SW480 (cell line): ENCODE measurements around the gene ARHGEF4.

Experiments
- DNase-seq: peaks from one replicate; pipeline ENCODE4 v3.0.0-alpha.2; 2016; ENCODE audit warnings: low spot score

Gene ARHGEF4

DNA sequence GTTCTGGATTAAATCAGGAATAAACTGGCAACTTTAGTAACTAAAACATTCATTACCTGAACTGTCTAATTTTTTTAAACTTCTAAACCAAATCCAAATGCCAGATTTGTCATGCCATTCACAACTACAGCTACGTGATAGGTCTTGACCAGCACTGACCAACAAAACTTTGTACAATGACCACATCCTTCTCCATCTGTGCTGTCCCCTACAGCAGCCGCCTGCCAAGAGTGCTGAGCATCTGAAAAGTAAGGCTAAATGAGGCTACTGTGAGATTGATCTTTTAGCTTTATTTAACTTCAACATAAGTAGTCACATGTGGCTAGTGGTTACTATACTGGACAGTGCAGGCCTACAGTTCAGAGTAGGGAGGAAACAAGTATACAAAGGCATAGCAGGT, 248.9 kb downstream of the ARHGEF4 start:
- DNase-seq: no peak

DNA sequence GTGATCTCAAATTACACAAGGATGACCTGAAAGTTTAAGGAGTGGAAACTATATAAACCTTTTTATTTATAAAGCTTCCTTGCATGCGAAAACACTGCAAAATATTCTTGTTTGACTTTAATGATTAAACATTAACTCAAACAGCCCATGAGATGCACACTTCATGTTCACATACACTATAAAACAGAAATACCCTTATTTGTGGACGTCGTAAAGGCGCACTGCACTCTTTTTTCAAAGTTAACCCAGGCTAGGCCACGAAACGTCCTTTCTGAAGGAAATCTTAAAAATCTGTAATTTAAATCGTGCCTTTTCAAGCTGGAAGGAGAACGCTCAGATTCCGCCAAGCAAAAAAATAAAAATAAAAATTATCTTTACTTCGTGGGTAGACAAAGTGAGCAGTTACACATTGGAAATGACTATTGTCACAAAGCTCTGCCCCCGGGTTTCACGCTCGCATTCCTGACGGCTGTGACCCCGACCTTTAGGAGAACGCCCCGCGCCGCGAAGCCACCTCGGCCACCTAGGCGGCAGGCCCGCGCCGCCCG, 255.8 kb downstream of the ARHGEF4 start:
- DNase-seq: no peak

DNA sequence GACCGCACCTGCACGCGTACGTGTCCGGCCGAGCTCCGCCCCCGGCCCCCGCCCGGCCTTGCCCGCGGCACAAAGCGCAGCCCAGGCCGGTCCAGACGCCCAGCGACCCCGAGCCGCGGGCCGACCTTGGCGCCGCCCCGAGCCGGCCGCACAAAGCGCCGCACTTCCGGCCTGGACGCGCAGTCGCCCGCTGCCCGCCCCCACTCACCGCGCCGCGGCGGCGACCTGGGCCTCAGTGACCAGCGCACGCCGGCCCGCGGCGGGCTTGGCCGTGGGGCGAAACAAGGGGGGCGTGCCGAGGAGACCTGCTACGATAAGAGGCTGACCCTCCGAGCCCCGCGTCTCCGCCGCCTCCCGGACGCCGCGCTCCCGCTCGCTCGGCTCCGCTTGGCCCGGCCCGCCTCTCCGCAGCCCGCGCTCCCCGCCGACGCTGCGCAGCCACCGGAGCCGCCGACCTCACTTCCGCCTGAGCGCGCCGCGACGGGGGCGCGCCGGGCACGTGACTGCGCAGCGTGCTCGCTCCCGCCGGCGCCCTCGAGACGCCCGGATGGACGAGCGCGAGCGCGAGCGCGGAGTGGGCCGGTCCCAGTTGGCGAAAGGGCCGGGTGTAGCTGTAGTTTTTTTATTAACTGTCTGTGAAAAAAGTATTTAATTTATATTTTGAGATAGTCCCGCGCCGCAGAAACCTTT, 256.4 kb downstream of the ARHGEF4 start, which contains the start of gene FAM168B:
Gene FAM168B, minus strand, starts transcription at position 455 of the 690 bp plus-strand sequence. CDS start 10,814 bp downstream, outside the sequence.
- DNase-seq: peak; percentile 79

DNA sequence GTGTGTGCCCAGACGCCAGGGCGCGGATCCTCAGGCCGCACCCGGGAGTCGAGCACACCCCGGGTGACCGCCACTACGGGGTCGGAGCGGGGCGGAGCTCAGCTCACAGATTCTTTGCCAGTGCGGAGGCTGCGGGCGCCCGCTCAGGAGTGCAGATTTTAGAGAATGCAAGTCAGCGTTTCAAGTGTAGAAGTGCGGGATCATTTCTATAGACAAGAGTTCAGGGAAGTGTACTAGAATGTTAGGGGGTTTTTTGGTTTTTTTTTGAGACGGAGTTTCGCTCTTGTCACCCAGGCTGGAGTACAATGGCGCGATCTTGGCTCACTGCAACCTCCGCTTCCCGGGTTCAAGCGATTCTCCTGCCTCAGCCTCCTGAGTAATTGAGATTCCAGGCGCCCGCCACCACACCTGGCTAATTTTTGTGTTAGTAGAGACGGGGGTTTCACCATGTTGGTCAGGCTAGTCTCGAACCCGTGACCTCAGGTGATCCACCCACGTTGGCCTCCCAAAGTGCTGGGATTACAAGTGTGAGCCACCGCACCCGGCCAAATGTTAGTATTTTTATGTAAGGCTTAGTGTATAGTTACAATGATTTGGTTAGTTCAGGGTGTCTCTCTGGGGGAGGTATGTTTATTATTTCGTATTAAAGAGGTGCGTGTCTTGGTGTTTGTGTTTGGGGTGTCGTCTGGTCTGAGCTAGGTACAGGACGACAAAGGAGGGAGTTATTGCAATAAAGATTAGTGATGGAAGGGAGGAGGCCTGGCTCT, 257.2 kb downstream of the ARHGEF4 start:
- DNase-seq: peak; percentile 64

DNA sequence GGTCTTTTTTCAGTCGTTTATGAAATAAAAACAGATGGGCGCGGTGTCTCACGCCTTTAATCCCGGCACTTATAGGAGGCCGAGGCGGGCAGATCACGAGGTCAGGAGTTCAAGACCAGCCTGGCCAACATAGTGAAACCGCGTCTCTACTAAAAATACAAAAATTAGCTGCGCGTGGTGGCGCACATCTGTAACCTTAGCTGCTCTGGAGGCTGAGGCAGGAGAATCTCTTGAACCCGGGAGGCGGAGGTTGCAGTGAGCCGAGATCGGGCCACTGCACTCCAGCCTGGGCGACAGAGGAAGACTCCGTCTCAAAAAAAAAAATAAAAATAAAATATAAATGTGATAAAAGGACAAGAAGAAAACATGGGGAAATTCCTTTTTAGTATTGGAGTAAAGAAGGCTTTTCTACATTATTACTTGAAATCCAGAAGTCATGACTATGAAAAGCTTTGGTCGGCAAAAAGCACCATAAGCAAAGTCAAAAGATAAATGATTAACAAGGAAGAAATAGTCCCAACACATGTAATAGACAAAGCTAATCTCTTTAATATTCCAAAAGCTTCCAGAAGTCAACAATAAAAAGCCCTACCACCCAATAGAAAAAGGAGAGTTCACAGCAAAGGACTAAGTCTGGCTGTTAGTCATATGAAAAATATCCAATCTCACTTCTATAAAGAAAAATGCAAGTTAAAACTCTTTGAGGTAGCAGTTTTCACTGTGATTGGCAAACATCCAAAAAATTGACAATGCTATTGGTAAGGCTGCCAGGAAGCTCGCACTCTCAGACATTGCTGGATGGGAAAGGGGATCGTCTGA, 258.0 kb downstream of the ARHGEF4 start:
- DNase-seq: no peak
